Neutrophil (primary cell): ENCODE data around the gene ATP23.

Source experiments
- H3K27ac ChIP-seq: fragments of 200-600 bp; sonication (generic); 2 replicates; pipeline ENCODE4 v1.5.1; 2016; ENCODE audit warnings: mild to moderate bottlenecking, moderate library complexity
- H3K27me3 ChIP-seq: fragments of 200-600 bp; sonication (generic); 2 replicates; pipeline ENCODE4 v1.6.0; 2016; ENCODE audit warnings: mild to moderate bottlenecking
- H3K36me3 ChIP-seq: fragments of 200-600 bp; sonication (generic); 2 replicates; pipeline ENCODE4 v1.5.1; 2017
- H3K4me1 ChIP-seq, 2 experiments: fragments of 200-600 bp in 1 of 2; sonication (generic) in 1 of 2; 1 replicate in 1 of 2; 2 replicates in 1 of 2; pipeline versions ENCODE4 v1.5.1 to v1.6.1; 2013 to 2016; ENCODE audit warnings: low read depth in 1 of 2, low read length in 1 of 2, mild to moderate bottlenecking in 1 of 2, moderate library complexity in 1 of 2; ENCODE audit not compliant: control insufficient read depth in 1 of 2, insufficient read depth in 1 of 2
- H3K4me3 ChIP-seq, 2 experiments: fragments of 200-600 bp in 1 of 2; sonication (generic) in 1 of 2; 1 replicate in 1 of 2; 2 replicates in 1 of 2; pipeline ENCODE4 v1.5.1; 2013 to 2016; ENCODE audit warnings: low read depth in 1 of 2, low read length in 1 of 2, mild to moderate bottlenecking in 1 of 2, moderate library complexity in 1 of 2
- H3K9me3 ChIP-seq: fragments of 200-600 bp; sonication (generic); 2 replicates; pipeline ENCODE4 v1.5.1; 2016
- CTCF ChIP-seq: fragments of 200-600 bp; sonication (generic); IDR thresholded peaks from 2 replicates; pipeline ENCODE4 v1.5.1; 2016; ENCODE audit warnings: antibody characterized with exemption

The ATP23 gene

GRCh38 chr12:57895389-57896114, 45.8 kb upstream of the ATP23 start:
- no peak overlapping the region for H3K4me3 ChIP-seq
- H3K36me3 ChIP-seq, result no peaks in the 10 kb centered on the region
- no peak for TF ChIP-seq CTCF
- peaks cover 38% of the 10 kb centered on the region for H3K27me3 ChIP-seq
- no peak overlapping the region for H3K27ac ChIP-seq
- peaks cover 28 to 30% of the 10 kb centered on the region in 2 experiments for H3K4me1 ChIP-seq
- no peaks in the 10 kb centered on the region for H3K9me3 ChIP-seq

GRCh38 chr12:57896115-57896433, 45.3 kb upstream of the ATP23 start:
- Histone ChIP-seq H3K36me3 (no peaks in the 10 kb centered on the region), H3K4me1 (peaks cover 28 to 30% of the 10 kb centered on the region in 2 experiments), H3K27ac (no peak overlapping the region), H3K27me3 (peaks cover 38% of the 10 kb centered on the region), H3K9me3 (no peaks in the 10 kb centered on the region), H3K4me3 (no peak overlapping the region)
- TF ChIP-seq CTCF, result no peak

GRCh38 chr12:57896434-57897201, 44.7 kb upstream of the ATP23 start:
- H3K27me3 ChIP-seq, result peaks cover 38% of the 10 kb centered on the region
- no peak overlapping the region for H3K27ac ChIP-seq
- H3K4me3 ChIP-seq, result no peak overlapping the region
- peaks cover 28 to 30% of the 10 kb centered on the region in 2 experiments for H3K4me1 ChIP-seq
- TF ChIP-seq CTCF, result no peak
- no peaks in the 10 kb centered on the region for H3K9me3 ChIP-seq
- H3K36me3 ChIP-seq, result no peaks in the 10 kb centered on the region

GRCh38 chr12:57897286-57897974, 43.9 kb upstream of the ATP23 start:
- H3K4me3 ChIP-seq, result no peak overlapping the region
- peaks cover 38% of the 10 kb centered on the region for H3K27me3 ChIP-seq
- H3K9me3 ChIP-seq, result no peaks in the 10 kb centered on the region
- H3K36me3 ChIP-seq, result no peaks in the 10 kb centered on the region
- no peak for TF ChIP-seq CTCF
- no peak overlapping the region for H3K27ac ChIP-seq
- peaks cover 28 to 30% of the 10 kb centered on the region in 2 experiments for H3K4me1 ChIP-seq

GRCh38 chr12:57898308-57898970, 42.9 kb upstream of the ATP23 start:
- H3K9me3 ChIP-seq, result no peaks in the 10 kb centered on the region
- no peak overlapping the region for H3K27ac ChIP-seq
- TF ChIP-seq CTCF, result no peak
- peaks cover 22 to 29% of the 10 kb centered on the region in 2 experiments for H3K4me1 ChIP-seq
- H3K36me3 ChIP-seq, result no peaks in the 10 kb centered on the region
- H3K4me3 ChIP-seq, result no peak overlapping the region
- H3K27me3 ChIP-seq, result peaks cover 38% of the 10 kb centered on the region
